Adipocyte (in vitro differentiated cells): Measurements from ENCODE around the gene TMC2.
A peak's percentile ranks its signal among the peaks of the same experiment; 100 is the strongest.
"Not testable (repeated sequence)": the region's sequence is repeated elsewhere in the genome, so short reads cannot be mapped to it uniquely, and the experiment has no call there.

Experiments
- DNase-seq: peaks from one replicate; pipeline ENCODE4 v3.0.0-alpha.2; 2015; ENCODE audit warnings: low read depth
- H3K27me3 ChIP-seq: replicated peaks from 2 replicates; pipeline ENCODE4 v1.7.0; 2013; ENCODE audit warnings: mild to moderate bottlenecking, low read length, moderate library complexity; ENCODE audit not compliant: control insufficient read depth, insufficient read depth
- H3K36me3 ChIP-seq: 2 replicates; pipeline ENCODE4 v1.7.0; 2013; ENCODE audit warnings: low read length, mild to moderate bottlenecking, moderate library complexity; ENCODE audit not compliant: control insufficient read depth, insufficient read depth, severe bottlenecking
- H3K4me1 ChIP-seq: 2 replicates; pipeline ENCODE4 v1.7.0; 2013; ENCODE audit warnings: mild to moderate bottlenecking, low read length, moderate library complexity; ENCODE audit not compliant: control insufficient read depth, insufficient read depth
- H3K4me3 ChIP-seq: 2 replicates; pipeline ENCODE4 v1.7.0; 2013; ENCODE audit warnings: mild to moderate bottlenecking, low read length, moderate library complexity
- H3K9ac ChIP-seq: 2 replicates; pipeline ENCODE4 v1.7.0; 2013; ENCODE audit warnings: mild to moderate bottlenecking, low read length, moderate library complexity
- H3K9me3 ChIP-seq: 2 replicates; pipeline ENCODE4 v1.7.0; 2013; ENCODE audit warnings: mild to moderate bottlenecking, low read length, moderate library complexity; ENCODE audit not compliant: control insufficient read depth

Gene TMC2, protein sequence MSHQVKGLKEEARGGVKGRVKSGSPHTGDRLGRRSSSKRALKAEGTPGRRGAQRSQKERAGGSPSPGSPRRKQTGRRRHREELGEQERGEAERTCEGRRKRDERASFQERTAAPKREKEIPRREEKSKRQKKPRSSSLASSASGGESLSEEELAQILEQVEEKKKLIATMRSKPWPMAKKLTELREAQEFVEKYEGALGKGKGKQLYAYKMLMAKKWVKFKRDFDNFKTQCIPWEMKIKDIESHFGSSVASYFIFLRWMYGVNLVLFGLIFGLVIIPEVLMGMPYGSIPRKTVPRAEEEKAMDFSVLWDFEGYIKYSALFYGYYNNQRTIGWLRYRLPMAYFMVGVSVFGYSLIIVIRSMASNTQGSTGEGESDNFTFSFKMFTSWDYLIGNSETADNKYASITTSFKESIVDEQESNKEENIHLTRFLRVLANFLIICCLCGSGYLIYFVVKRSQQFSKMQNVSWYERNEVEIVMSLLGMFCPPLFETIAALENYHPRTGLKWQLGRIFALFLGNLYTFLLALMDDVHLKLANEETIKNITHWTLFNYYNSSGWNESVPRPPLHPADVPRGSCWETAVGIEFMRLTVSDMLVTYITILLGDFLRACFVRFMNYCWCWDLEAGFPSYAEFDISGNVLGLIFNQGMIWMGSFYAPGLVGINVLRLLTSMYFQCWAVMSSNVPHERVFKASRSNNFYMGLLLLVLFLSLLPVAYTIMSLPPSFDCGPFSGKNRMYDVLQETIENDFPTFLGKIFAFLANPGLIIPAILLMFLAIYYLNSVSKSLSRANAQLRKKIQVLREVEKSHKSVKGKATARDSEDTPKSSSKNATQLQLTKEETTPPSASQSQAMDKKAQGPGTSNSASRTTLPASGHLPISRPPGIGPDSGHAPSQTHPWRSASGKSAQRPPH

DNA sequence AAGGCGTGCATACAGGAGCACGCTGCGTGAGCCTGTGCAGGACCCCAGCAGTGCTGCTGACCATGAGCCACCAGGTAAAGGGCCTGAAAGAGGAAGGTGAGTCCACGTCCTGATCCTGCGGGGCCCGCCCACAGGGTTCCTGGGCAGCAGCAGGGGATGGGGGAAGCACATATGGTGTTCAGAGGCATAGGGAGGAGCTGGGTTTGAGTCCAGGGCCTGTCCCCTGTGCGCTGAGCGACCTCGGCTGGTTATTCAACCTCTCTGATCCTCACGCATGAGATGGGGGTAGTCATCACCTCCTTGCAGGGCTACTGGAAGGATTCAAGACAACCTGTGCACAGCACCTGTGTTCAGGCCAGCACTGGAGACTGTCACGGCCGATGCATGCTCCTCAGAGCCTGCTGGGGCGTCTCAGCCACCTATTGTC is at the start of gene TMC2:
Gene TMC2, plus strand, starts transcription at position 14 of the 427 bp plus-strand sequence. Its CDS starts 49 bp downstream, at position 63.
- H3K27me3 ChIP-seq: peaks cover 50% of the 10 kb centered on the region
- no peaks in the 10 kb centered on the region for H3K9me3 ChIP-seq
- no peak within 1 kb of the TSS for H3K9ac ChIP-seq
- H3K4me3 ChIP-seq: no peak within 1 kb of the TSS
- H3K36me3 ChIP-seq: no peaks in the 10 kb centered on the region
- DNase-seq: no peak
- H3K4me1 ChIP-seq: peaks cover 9% of the 10 kb centered on the region

DNA sequence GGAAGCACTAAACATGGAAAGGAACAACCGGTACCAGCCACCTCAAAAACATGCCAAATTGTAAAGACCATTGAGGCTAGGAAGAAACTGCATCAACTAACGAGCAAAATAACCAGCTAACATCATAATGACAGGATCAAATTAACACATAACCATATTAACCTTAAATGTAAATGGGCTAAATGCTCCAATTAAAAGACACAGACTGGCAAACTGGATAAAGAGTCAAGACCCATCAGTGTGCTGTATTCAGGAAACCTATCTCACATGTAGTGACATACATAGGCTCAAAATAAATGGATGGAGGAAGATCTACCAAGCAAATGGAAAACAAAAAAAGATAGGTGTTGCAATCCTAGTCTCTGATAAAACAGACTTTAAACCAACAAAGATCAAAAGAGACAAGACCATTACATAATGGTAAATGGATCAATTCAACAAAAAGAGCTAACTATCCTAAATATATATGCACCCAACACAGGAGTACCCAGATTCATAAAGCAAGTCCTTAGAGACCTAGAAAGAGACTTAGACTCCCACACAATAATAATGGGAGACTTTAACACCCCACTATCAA is 33.5 kb upstream of the TMC2 start:
- H3K9ac ChIP-seq, DNase-seq, H3K27me3 ChIP-seq, H3K4me3 ChIP-seq, H3K9me3 ChIP-seq, H3K4me1 ChIP-seq: not testable (repeated sequence)
- H3K36me3 ChIP-seq: peaks cover 25% of the 10 kb centered on the region

DNA sequence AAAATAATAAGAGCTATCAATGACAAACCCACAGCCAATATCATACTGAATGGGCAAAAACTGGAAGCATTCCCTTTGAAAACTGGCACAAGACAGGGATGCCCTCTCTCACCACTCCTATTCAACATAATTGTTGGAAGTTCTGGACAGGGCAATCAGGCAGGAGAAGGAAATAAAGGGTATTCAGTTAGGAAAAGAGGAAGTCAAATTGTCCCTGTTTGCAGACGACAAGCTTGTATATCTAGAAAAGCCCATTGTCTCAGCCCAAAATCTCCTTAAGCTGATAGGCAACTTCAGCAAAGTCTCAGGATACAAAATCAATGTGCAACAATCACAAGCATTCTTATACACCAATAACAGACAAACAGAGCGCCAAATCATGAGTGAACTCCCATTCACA is 31.6 kb upstream of the TMC2 start:
- H3K36me3 ChIP-seq, H3K4me3 ChIP-seq, DNase-seq, H3K9ac ChIP-seq, H3K27me3 ChIP-seq, H3K9me3 ChIP-seq: not testable (repeated sequence)
- peaks cover 16% of the 10 kb centered on the region for H3K4me1 ChIP-seq

DNA sequence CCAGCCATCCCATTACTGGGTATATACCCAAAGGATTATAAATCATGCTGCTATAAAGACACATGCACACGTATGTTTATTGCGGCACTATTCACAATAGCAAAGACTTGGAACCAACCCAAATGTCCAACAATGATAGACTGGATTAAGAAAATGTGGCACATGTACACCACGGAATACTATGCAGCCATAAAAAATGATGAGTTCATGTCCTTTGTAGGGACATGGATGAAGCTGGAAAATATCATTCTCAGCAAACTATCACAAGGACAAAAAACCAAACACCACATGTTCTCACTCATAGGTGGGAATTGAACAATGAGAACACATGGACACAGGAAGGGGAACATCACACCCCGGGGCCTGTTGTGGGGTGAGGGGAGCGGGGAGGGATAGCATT is 29.9 kb upstream of the TMC2 start:
- DNase-seq, H3K9me3 ChIP-seq, H3K36me3 ChIP-seq, H3K9ac ChIP-seq, H3K4me3 ChIP-seq, H3K27me3 ChIP-seq: not testable (repeated sequence)
- peaks cover 17% of the 10 kb centered on the region for H3K4me1 ChIP-seq

DNA sequence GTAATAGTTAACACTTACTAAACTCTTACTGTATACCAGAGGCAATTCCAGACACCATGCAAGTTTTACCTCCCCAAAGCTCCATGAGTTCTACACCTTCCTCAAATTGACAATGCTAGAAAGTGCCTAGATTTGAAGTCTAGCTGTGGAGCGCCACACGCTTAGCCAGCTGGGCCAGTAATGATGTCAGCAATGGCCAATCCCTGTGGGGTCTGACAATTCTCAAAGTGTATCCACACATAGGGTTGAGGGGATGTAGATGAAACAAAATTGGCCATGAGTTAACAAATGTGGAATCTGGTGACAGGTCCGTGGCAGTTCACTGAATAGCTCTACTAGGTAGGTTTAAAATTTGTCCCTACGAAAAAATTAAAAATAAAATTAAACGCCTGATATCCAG is 28.9 kb upstream of the TMC2 start:
- Histone ChIP-seq H3K27me3 (no peaks in the 10 kb centered on the region), H3K9ac (peak overlapping the region; percentile 96), H3K4me3 (peak overlapping the region; percentile 96), H3K4me1 (peaks cover 17% of the 10 kb centered on the region), H3K36me3 (no peaks in the 10 kb centered on the region), H3K9me3 (no peaks in the 10 kb centered on the region)
- DNase-seq: no peak

DNA sequence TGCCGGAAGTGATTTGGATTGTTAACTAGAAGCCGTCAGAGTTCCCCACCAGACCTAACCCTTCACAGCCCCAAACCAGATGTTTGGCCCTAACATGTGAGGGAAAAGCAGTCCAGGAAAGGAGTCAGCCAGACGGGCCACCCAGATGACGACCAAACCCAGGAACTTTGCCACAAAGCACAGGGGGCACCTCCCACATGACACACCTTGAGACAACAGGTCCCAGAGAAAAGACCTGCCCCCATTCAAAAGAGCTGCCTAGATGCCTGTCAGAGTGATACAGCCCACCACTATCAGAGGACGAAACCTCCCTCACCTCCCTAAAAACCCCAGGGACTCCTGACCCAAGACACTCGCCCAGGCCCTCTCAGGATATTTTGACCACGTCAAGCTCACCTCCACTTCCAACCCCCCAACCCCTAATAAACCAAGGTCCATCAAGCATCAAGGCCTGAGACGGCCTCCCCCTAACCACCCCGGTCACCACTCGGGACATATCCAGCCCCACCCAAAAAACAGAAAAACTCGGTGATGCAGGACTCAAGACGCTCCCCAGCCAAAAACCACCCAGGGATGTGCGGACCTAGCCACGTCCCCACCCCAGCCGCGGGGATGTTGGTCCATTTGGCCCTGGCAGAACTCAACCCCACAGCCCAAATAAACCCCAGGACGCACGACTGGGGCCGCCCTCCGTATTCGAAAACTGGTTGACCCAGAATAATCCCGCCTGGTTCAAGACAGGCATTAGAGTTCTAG is 28.3 kb upstream of the TMC2 start:
- Histone ChIP-seq H3K36me3 (no peaks in the 10 kb centered on the region), H3K4me3 (peak overlapping the region; percentile 96), H3K9ac (peak overlapping the region; percentile 96), H3K4me1 (peaks cover 17% of the 10 kb centered on the region), H3K27me3 (no peaks in the 10 kb centered on the region), H3K9me3 (no peaks in the 10 kb centered on the region)
- DNase-seq: peak; percentile 50

DNA sequence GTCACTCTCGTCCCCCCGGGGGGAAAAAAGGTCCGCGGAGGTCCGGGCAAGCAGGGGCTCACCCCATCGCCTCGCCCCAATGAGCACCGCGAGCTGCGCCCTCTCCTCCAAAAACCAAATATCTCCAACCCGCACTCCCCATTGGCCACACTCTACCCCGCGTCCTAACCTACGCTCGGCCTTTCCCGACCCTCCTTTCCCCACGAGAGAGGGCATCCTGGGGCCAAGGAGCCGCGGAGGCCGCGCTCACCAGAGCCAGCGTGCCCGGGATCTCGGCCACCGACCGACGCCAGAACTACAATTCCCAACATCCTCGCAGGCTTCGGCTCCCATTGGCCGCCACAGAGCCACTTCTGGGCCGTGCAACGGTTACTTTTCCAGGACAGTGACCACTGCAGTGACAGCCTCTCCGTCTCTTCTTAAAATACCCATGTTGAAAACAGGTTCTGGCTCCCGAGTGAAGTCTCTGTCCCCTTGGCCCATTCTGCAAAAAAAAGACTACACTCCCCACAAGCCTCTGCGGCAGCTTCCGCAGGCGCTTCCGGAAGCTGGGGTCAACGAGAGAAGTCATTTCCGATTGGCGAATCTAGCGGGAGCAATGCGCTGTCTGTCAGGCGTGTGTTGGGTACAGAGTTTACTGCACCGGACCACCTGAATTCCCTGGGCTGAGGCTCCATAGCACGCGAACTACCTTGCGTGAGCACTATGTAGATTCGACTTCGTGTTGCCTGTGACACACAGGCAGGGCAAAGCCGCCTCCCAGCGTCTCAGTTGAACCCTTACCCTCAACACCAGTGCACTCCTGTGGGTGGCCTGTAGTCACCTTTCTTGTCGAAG is 27.5 kb upstream of the TMC2 start, which contains the start of gene ZNF343:
Gene ZNF343, minus strand, starts transcription at position 285 of the 837 bp plus-strand sequence. CDS start 15,020 bp downstream, outside the sequence.
- no peaks in the 10 kb centered on the region for H3K9me3 ChIP-seq
- peaks cover 17% of the 10 kb centered on the region for H3K4me1 ChIP-seq
- H3K9ac ChIP-seq: peak within 1 kb of the TSS; percentile 96
- H3K4me3 ChIP-seq: peak within 1 kb of the TSS; percentile 96
- no peaks in the 10 kb centered on the region for H3K36me3 ChIP-seq
- DNase-seq: peak; percentile 94
- no peaks in the 10 kb centered on the region for H3K27me3 ChIP-seq

DNA sequence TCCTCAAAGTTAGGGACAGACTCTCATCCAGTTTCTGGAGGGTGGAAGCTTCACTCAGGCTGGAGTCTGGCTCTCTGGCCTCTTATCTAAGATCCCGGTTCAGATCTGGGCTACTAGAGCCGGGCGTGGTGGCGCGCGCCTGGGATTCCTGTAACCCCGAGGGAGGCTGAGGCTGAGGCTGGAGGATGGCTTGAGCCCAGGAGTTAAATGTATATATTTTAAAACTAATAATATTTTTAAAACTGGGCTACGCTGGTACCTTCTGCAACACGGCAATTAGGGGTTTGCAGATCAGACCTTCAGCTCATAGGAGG is 26.9 kb upstream of the TMC2 start:
- Histone ChIP-seq H3K4me3 (peak overlapping the region; percentile 96), H3K27me3 (no peaks in the 10 kb centered on the region), H3K36me3 (no peaks in the 10 kb centered on the region), H3K9me3 (no peaks in the 10 kb centered on the region), H3K9ac (peak overlapping the region; percentile 96), H3K4me1 (peaks cover 17% of the 10 kb centered on the region)
- peak; percentile 29 for DNase-seq

DNA sequence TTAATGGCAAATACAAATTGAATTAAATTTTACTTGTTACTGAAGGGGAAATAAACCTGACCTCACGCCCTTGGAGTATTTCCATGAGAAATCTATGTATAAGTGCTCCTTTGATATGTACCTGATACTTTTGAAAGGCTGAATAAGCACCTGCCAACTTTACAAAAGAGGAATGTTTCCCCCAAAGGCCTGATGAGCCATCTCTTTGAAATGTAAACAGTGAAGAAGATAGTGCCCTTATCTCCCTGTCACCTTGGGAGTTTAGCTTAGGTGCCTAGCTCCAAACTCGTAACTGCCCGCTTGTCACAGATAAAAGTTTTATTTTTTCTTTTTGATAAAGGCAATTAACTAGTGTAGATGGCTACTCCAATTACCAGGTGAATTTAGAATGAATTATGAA is 26.6 kb upstream of the TMC2 start:
- DNase-seq: no peak
- H3K27me3 ChIP-seq: no peaks in the 10 kb centered on the region
- peak overlapping the region; percentile 96 for H3K4me3 ChIP-seq
- no peaks in the 10 kb centered on the region for H3K36me3 ChIP-seq
- no peaks in the 10 kb centered on the region for H3K9me3 ChIP-seq
- peaks cover 19% of the 10 kb centered on the region for H3K4me1 ChIP-seq
- H3K9ac ChIP-seq: peak overlapping the region; percentile 96

DNA sequence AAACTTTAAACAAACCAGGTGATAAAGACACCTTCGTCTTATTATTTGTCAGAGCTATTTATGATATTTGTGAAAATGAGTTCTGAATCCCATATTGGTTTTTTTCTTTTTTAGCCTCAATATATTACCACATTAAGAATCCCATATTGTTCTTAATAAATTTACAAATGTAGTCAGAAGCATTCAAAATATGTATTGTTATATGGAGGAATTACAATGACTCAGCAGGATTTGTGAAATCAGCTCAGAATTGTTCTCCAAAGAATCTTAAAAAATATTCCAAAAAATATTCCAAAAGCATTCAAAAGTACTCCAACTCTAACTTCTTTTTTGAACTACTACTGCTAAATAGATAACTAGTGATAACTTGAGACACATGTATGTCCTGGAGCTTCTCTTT is 21.2 kb upstream of the TMC2 start:
- peaks cover 18% of the 10 kb centered on the region for H3K4me1 ChIP-seq

More for the DNA sequence above, 21.2 kb upstream of the TMC2 start:
- peak; percentile 58 for DNase-seq
- H3K27me3 ChIP-seq: no peaks in the 10 kb centered on the region
- no peaks in the 10 kb centered on the region for H3K36me3 ChIP-seq
- H3K4me3 ChIP-seq: peak overlapping the region; percentile 46
- no peaks in the 10 kb centered on the region for H3K9me3 ChIP-seq
- no peak overlapping the region for H3K9ac ChIP-seq
